Activated CD4-positive, alpha-beta T cell treated with anti-CD3 and anti-CD28 coated beads for 36 hours (primary cell): ENCODE measurements around the gene DIP2C. TPM values are rescaled to one million over a fixed set of nuclear protein-coding genes. Genes with fewer than 3 reads are reported as not detected.

Experiments used
- ATAC-seq: fragments of 200-7000 bp; cut with Tn5 transposase; one replicate; pipeline ENCODE4 v1.10.0; 2021; ENCODE audit warnings: mild to moderate bottlenecking, moderate library complexity
- CTCF ChIA-PET: fragments of 350-600 bp; sonication (Branson Sonifier 250); formaldehyde crosslinking; loops from one replicate; lab custom pipeline; 2021; ENCODE audit warnings: antibody characterized with exemption; lab: Charles Lee
- POLR2A ChIA-PET: fragments of 350-600 bp; sonication (Branson Sonifier 250); formaldehyde crosslinking; loops from one replicate; lab custom pipeline; 2021; ENCODE audit warnings: antibody characterized with exemption, inconsistent platforms; lab: Charles Lee
- DNase-seq: peaks from one replicate; pipeline ENCODE4 v3.0.0-alpha.2; 2020
- H3K27ac Mint-ChIP-seq: one replicate; pipeline ENCODE4 v1.8.0; 2021; ENCODE audit warnings: mixed read lengths
- H3K27me3 Mint-ChIP-seq: one replicate; pipeline ENCODE4 v1.8.0; 2021; ENCODE audit warnings: mixed read lengths
- H3K36me3 Mint-ChIP-seq: one replicate; pipeline ENCODE4 v1.8.0; 2021; ENCODE audit warnings: low read depth, mixed read lengths
- H3K4me1 Mint-ChIP-seq: one replicate; pipeline ENCODE4 v1.8.0; 2021; ENCODE audit warnings: mixed read lengths
- H3K4me3 Mint-ChIP-seq: one replicate; pipeline ENCODE4 v1.8.0; 2021; ENCODE audit warnings: mild to moderate bottlenecking, moderate library complexity, mixed read lengths
- H3K9me3 Mint-ChIP-seq: one replicate; pipeline ENCODE4 v1.8.0; 2021; ENCODE audit warnings: low read depth, mixed read lengths
- intact Hi-C, 2 experiments: fragments of 100-400 bp; cut with DNase I in 1 of 2; cut with micrococcal nuclease in 1 of 2; formaldehyde crosslinking; loops; one replicate each; pipeline versions ENCODE4 v1.14.2 to v1.15.1; 2022 to 2024; cut with DNase I, micrococcal nuclease
- total RNA-seq, 2 experiments: library from RNA; stranded (reverse); gene quantifications; one replicate each; pipeline ENCODE4 v1.2.3, GENCODE V29; 2021

The DIP2C gene
- total RNA-seq, 2 experiments from 2014 or later: 0.76 to 0.94 TPM

DNA sequence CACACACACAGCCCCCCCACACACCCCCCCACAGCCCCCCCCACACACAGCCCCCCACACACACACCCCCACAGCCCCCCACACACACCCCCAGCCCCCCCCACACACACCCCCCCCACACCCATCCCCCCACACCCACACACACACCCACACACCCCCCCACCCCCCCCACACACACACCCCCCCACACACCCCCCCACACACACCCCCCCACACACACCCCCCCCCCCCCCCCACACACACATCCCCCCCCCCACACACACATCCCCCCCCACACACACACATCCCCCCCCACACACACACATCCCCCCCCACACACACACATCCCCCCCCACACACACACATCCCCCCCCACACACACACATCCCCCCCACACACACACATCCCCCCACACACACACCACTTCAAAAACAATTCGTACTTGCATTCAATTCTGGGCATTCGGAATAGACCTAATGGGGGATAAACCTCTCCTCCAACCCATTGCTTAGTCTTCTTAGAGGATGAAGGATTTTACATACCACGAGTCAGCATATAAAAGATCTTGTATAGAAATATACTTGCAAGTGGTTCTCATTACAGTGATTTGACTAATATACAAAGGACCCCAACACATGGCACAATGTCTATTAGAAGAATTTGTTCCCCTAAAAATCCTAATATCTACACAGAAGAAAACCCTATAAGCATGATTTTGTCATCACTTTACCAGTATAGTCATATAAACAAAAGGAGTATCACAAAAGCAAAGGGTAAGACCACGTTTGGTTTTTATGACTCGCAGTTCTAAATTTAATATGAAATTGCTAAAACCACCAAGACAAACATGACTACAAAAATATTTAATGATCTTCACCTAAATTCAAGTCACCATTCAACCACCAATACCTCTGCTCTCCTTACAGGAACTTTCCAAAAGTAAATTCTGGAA, 80.9 kb downstream of the DIP2C start:
- no peak for ATAC-seq
- H3K36me3 Mint-ChIP-seq: peaks cover 3% of the 10 kb centered on the region

DNA sequence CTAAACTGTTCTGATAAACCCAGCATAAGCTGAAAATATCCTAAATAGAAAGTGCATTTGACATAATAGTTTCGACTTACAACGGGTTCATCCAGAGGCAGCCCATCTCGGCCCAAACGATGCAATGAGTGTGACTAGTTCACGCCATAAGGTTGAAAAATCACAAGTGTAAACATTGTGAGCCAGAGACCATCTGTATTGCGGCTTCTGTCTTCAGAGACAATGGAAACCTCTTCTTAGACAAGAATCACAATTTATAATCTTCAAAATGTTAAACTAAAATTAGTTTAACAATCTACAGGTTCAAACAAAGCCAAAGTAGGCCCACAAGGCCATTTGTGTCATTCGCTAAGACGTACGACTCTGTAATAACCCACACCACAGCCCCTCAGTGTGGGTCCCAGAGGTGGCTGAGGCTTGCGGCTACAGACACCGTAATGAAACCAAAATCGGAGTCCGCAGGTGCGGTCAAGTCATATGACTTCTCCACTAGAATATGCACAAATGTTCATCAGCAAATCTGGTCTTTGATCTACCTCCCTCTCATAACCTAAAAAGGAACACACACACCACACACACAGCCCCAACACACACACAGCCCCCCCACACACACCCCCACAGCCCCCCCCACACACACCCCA, 81.8 kb downstream of the DIP2C start:
- Mint-ChIP-seq H3K4me1 (peaks cover 21% of the 10 kb centered on the region), H3K27me3 (peaks cover 3% of the 10 kb centered on the region), H3K36me3 (peaks cover 3% of the 10 kb centered on the region), H3K9me3 (peaks cover 2% of the 10 kb centered on the region), H3K27ac (no peak overlapping the region), H3K4me3 (no peak overlapping the region)
- intact Hi-C loops: no loop called here
- CTCF ChIA-PET: no interaction called here
- DNase-seq (no peak), ATAC-seq (no peak)
- POLR2A ChIA-PET: no interaction called here

More for the DNA sequence above, 80.9 kb downstream of the DIP2C start:
- DNase-seq: no peak
- H3K27ac Mint-ChIP-seq: no peak overlapping the region
- ChIA-PET POLR2A (no interaction called here), CTCF (no interaction called here)
- H3K4me1 Mint-ChIP-seq: peaks cover 21% of the 10 kb centered on the region
- intact Hi-C loops: no loop called here
- H3K4me3 Mint-ChIP-seq: no peak overlapping the region
- H3K27me3 Mint-ChIP-seq: peaks cover 3% of the 10 kb centered on the region
- H3K9me3 Mint-ChIP-seq: peaks cover 2% of the 10 kb centered on the region

DNA sequence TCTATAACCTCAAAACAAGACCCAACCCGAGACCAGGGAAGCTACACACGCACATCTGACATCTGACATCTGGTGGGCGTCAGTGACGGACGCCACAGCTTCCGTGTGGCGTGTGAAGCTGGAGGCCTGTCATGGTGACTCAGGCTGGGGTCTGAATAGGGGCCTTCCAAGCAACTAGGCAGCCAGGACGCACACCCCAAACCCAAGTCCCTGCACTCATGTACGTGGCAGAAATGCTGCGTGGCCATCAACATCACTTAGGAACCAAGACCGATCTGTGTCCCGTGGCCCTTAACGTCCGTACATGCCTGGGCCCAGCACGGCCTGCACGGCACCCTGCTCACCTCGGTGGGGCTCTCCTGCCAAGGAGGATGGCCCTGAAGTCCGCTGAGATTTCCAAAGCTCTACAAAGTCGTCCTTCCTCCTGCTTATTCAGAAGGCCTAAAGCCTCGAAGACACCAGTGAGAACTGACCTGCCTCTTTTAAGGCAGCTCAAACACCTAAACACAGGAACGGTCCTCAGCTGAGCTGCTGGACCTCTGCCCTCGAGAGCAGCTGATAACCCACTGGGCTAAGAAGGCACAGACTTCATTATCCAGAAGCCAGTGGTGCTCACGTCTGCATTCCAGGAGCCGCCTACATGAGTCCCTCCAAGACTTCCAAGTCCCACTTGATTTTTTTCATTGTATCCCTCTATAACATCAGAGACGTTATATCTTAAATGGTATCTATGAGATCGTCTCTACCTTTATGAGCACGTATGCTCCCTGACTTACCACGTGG, 82.5 kb downstream of the DIP2C start:
- no peak for ATAC-seq
- ChIA-PET CTCF (no interaction called here), POLR2A (no interaction called here)
- H3K4me1 Mint-ChIP-seq: peaks cover 21% of the 10 kb centered on the region
- peaks cover 2% of the 10 kb centered on the region for H3K9me3 Mint-ChIP-seq
- H3K27me3 Mint-ChIP-seq: peaks cover 3% of the 10 kb centered on the region
- no peak overlapping the region for H3K27ac Mint-ChIP-seq
- no peak for DNase-seq
- intact Hi-C loops: no loop called here
- H3K4me3 Mint-ChIP-seq: no peak overlapping the region
- peaks cover 3% of the 10 kb centered on the region for H3K36me3 Mint-ChIP-seq

DNA sequence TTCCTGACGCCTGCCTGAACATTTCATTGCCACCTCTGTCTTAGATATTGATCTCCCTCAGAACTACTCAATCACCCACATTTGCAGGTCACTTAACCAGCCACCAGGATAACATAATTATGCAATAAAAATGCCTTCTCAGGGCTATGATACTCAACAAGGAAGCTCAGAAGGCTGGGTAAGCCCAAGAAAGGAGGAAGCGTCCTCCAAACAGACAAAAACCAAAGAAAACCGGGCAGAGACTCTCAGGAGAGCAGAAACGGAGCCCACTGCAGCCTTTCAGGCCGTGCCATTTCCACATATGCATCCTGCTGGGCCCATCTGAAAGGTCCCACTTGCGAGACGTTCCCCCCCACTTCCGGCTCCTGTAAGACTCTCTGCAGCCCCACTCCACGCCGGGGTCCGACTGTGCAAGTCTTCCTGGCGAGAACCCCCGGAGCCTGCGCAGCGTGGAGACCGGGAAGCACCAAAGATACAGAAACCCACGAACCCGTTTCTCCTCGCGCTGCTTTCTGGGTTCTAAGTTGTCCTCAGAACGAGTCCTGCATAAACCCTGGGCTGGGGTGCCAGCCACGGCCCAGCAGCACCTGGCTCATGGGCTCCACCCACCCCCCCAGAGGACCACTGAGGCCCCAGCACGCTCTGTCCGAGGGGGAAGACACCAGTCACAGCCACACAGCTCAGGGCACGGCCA, 83.7 kb downstream of the DIP2C start:
- intact Hi-C loops: no loop called here
- Mint-ChIP-seq H3K36me3 (no peaks in the 10 kb centered on the region), H3K27ac (no peak overlapping the region), H3K4me1 (peaks cover 13% of the 10 kb centered on the region), H3K27me3 (peaks cover 3% of the 10 kb centered on the region), H3K9me3 (no peaks in the 10 kb centered on the region), H3K4me3 (no peak overlapping the region)
- CTCF ChIA-PET: no interaction called here
- no peak for DNase-seq
- POLR2A ChIA-PET: no interaction called here
- ATAC-seq: no peak

DNA sequence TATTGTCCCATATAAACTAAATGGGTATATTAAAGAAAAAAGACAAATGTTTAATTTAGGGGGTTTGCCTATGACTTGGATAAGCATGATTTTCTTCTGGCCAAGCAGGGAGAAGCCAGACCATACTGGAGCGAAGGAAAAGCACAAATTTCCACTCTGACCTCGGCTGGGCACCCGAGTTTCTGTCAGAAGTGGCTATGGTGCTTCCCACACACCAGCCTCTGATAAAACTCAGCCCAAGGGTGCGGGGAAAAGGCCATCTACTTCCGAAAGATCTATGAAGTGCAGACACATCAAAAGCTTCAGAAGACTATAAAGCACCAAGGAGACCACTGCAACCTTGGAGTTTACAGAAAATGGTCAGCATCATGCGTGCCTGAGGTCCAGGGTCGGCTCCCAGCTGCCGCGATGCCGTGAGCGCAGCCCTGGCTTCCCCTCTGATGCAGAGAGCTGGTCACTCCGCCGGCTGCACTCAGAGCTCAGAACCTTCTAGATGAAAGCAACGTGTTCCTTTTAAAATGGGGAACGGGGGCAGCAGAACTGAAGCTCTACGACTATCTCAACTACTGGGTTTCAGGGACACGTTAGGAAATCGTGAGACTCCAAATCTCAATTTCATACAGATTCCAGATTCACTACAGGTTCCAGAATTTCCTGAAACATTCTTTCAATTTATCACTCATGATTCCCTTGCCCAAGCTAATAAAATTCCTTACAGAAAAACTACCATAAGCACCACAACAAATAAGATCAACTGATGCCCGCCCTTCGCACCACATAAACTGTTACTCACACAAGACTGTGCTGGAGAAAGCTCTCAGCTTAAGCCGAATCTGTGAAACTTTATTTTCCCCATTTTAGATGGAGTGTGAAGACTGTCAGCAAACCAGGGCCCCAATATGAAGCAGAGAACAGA, 84.5 kb downstream of the DIP2C start:
- Mint-ChIP-seq H3K9me3 (no peaks in the 10 kb centered on the region), H3K4me3 (no peak overlapping the region), H3K36me3 (no peaks in the 10 kb centered on the region), H3K27ac (no peak overlapping the region), H3K4me1 (peaks cover 7% of the 10 kb centered on the region), H3K27me3 (peaks cover 3% of the 10 kb centered on the region)
- intact Hi-C loops: no loop called here
- DNase-seq: no peak
- POLR2A ChIA-PET: no interaction called here
- CTCF ChIA-PET: no interaction called here
- ATAC-seq: no peak

DNA sequence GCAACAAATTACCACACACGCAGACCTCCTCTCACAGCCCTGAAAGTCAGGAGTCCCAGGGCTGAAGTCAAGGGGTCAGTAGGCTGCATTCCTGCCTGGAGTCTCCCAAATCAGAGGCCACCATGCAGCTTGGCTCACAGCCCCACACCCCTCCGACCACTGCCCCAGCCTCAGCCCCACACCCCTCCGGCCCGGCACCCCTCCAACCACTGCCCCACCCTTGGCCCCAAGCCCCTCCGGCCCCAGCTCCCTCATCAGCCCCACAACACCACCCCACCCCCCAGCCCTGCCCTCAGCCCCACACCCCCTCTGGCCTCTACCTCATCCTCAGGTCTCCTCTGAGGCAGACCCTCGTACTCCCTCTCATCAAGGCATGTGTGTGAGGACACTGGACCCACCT, 85.7 kb downstream of the DIP2C start:
- Mint-ChIP-seq H3K4me3 (no peak overlapping the region), H3K4me1 (peaks cover 2% of the 10 kb centered on the region), H3K27me3 (peaks cover 3% of the 10 kb centered on the region), H3K27ac (no peak overlapping the region), H3K9me3 (no peaks in the 10 kb centered on the region), H3K36me3 (no peaks in the 10 kb centered on the region)
- POLR2A ChIA-PET: no interaction called here
- ATAC-seq (no peak), DNase-seq (no peak)
- intact Hi-C loops: no loop called here
- CTCF ChIA-PET: no interaction called here

DNA sequence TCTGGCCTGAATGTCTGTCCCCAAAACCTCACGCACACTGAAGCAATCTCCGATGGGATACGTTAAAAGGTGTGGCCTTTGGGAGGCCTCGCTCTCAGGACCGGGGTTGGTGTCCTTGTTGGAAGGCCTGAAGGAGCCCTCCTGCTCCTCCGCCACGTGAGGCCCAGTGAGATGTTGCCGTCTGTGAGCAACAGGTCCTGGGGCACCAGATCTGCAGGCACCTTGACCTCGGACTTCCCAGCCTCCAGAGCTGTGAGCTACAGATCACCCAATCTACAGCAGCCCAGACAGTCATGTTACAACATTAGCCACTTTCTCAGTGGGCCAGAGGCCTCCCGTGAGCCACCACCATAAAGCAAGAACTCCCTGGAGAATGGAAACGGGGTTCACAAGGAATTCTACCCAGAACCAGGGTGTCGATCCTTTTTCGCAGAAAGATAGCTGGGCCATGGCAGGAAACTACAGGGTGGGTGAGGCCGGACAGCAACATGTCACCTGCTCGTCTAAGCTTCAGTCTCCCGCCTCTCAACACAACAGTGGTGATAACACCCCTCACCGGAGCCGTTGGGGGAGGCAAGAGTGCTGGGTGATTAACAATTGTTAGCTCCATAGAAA, 87.0 kb downstream of the DIP2C start:
- Mint-ChIP-seq H3K4me1 (no peaks in the 10 kb centered on the region), H3K9me3 (no peaks in the 10 kb centered on the region), H3K4me3 (no peak overlapping the region), H3K27me3 (peaks cover 3% of the 10 kb centered on the region), H3K27ac (no peak overlapping the region), H3K36me3 (no peaks in the 10 kb centered on the region)
- ChIA-PET POLR2A (no interaction called here), CTCF (no interaction called here)
- no peak for DNase-seq
- intact Hi-C loops: no loop called here
- no peak for ATAC-seq

DNA sequence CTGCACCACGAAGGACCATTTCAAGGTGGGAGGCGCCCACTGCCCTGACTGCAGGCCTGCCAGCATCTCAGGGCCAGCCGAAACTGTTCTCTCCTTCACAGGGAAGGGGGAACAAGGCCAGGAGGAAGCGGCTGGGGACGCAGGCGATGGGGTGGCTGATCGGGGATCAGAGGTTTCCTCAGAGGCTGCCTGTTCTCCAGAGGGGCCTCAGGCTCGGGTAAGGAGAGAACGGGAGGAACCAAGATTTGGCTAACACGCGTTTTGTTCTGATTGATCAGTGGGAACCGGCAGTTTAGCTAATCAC, 87.9 kb downstream of the DIP2C start:
- ATAC-seq (no peak), DNase-seq (no peak)
- H3K4me1 Mint-ChIP-seq: no peaks in the 10 kb centered on the region
- no peaks in the 10 kb centered on the region for H3K36me3 Mint-ChIP-seq
- no peak overlapping the region for H3K4me3 Mint-ChIP-seq
- CTCF ChIA-PET: interaction anchor here (0.7 kb wide), 1 partner anchor 97 kb away, joined by 4 read pairs; no protein-coding TSS in a partner anchor
- H3K9me3 Mint-ChIP-seq: no peaks in the 10 kb centered on the region
- POLR2A ChIA-PET: no interaction called here
- no peak overlapping the region for H3K27ac Mint-ChIP-seq
- peaks cover 3% of the 10 kb centered on the region for H3K27me3 Mint-ChIP-seq
- intact Hi-C loops: no loop called here

DNA sequence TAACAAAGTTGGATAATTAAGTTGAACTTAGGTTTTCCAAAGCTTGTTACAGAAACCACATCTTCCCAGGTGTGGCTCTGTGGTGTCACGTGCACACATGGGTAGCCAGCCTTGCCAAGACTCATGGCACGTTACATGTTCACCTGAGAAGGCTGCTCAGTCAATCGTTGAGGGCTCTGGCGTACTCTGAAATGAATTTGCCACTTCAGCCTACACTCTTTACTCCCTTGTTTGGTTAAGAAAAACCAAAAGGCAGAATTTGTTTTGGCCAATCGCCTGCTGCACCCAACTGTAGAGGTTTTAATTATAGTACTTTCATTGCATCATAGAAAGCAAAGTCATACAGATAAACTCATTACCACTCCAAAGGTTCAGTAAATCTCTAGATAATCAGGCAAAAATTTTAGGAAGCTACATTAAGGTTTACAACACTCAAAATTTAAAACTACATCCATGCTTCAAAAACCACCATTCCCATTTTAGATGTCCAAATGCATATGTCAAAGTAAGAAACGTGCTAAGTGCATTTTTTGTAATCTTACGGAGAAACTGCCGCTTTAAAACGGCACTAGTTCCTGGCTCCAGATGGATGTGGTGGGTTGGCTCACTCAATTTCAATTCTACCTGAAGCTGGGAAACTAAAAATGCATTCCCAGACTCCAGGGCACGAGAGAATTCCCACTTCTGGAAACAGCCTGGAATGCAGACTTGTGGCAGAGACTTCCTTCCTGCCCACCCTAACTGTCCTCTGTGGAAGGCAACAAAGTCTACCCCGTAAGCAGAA, 88.4 kb downstream of the DIP2C start:
- CTCF ChIA-PET: interaction anchor here (0.7 kb wide), 1 partner anchor 97 kb away, joined by 4 read pairs; no protein-coding TSS in a partner anchor
- no peak for ATAC-seq
- DNase-seq: no peak
- Mint-ChIP-seq H3K27ac (no peak overlapping the region), H3K4me3 (no peak overlapping the region), H3K27me3 (peaks cover 2% of the 10 kb centered on the region), H3K4me1 (no peaks in the 10 kb centered on the region), H3K9me3 (no peaks in the 10 kb centered on the region), H3K36me3 (no peaks in the 10 kb centered on the region)
- POLR2A ChIA-PET: no interaction called here
- intact Hi-C loops: no loop called here

DNA sequence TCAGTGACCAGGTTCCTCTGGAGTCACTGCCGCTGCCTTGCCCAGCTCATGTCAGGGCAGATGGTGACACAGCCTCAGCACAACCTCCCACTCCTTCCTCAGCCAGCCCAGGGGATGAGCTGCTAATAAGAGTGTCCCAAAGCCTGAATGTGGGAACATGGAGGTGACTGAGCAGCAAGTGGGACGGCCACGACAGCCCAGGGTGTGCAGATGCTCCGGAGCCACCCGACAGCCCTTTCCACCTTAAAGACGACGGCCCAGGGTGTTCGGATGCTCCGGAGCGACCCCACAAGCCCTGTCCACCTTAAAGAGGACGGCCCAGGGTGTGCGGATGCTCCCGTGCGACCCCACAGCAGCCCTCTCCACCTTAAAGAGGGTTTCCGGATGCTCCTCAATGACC, 89.2 kb downstream of the DIP2C start:
- H3K27ac Mint-ChIP-seq: no peak overlapping the region
- DNase-seq: no peak
- H3K4me1 Mint-ChIP-seq: no peaks in the 10 kb centered on the region
- ChIA-PET POLR2A (no interaction called here), CTCF (no interaction called here)
- no peak overlapping the region for H3K4me3 Mint-ChIP-seq
- peaks cover 2% of the 10 kb centered on the region for H3K27me3 Mint-ChIP-seq
- no peak for ATAC-seq
- H3K36me3 Mint-ChIP-seq: no peaks in the 10 kb centered on the region
- H3K9me3 Mint-ChIP-seq: no peaks in the 10 kb centered on the region
- intact Hi-C loops: no loop called here
